RWPE2 (cell line): ENCODE data around the gene PSG4.
"Not testable (repeated sequence)": the region's sequence is repeated elsewhere in the genome, so short reads cannot be mapped to it uniquely, and the experiment has no call there.

Experiments used
- ATAC-seq: fragments of 200-7000 bp; cut with Tn5 transposase; 3 replicates; pipeline ENCODE4 v1.9.1; 2021; ENCODE audit warnings: low read depth
- DNase-seq: peaks from one replicate; pipeline ENCODE4 v3.0.0-alpha.2; 2020; ENCODE audit warnings: low spot score
- H3K27ac ChIP-seq: fragments of 450-650 bp; 2 replicates; pipeline ENCODE4 v1.5.1; 2017; ENCODE audit warnings: mild to moderate bottlenecking; ENCODE audit not compliant: poor library complexity, severe bottlenecking
- H3K27me3 ChIP-seq: fragments of 250-450 bp; sonication (Bioruptor Pico); 2 replicates; pipeline ENCODE4 v1.5.1; 2021; ENCODE audit warnings: mild to moderate bottlenecking, moderate library complexity; ENCODE audit not compliant: insufficient read depth, poor library complexity, severe bottlenecking
- H3K36me3 ChIP-seq: fragments of 250-450 bp; sonication (Bioruptor Pico); 2 replicates; pipeline ENCODE4 v1.5.1; 2020; ENCODE audit warnings: low read depth, mild to moderate bottlenecking, moderate library complexity
- H3K4me1 ChIP-seq: fragments of 250-450 bp; sonication (Bioruptor Pico); 2 replicates; pipeline ENCODE4 v1.5.1; 2021; ENCODE audit warnings: mild to moderate bottlenecking, moderate library complexity; ENCODE audit not compliant: insufficient read depth, poor library complexity, severe bottlenecking
- H3K4me3 ChIP-seq: fragments of 250-450 bp; sonication (Bioruptor Pico); 2 replicates; pipeline ENCODE4 v1.5.1; 2021; ENCODE audit warnings: mild to moderate bottlenecking, moderate library complexity; ENCODE audit not compliant: severe bottlenecking
- H3K9me3 ChIP-seq: fragments of 250-450 bp; sonication (Bioruptor Pico); 2 replicates; pipeline ENCODE4 v1.5.1; 2021; ENCODE audit warnings: mild to moderate bottlenecking, moderate library complexity; ENCODE audit not compliant: severe bottlenecking
- CTCF ChIP-seq: fragments of 450-650 bp; IDR thresholded peaks from one replicate; pipeline ENCODE4 v1.5.1; 2017; ENCODE audit warnings: mild to moderate bottlenecking, moderate library complexity; ENCODE audit not compliant: poor library complexity, severe bottlenecking

The PSG4 gene

DNA sequence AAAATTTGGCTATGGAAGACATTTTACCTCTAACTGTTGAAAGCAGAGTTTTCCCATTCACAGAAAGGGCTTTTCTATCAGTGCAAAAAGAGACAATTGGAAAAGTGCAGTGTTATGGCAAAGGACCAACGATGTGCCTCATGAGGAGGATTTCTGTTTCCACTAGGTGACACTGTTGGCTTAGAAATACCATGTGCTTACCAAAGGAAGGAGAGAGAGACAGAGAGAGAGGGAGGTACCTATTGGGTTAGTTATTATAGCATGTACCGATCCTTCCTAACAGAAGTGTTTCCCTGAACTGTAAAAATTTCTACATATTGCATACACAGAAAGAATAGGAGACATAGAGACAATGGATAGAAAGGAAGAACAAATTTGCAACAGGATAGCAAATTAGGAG lies 23.9 kb upstream of the PSG4 start:
- no peaks in the 10 kb centered on the region for H3K36me3 ChIP-seq
- H3K27me3 ChIP-seq = no peaks in the 10 kb centered on the region
- no peaks in the 10 kb centered on the region for H3K4me1 ChIP-seq
- DNase-seq (no peak), ATAC-seq (no peak)
- no peak overlapping the region for H3K4me3 ChIP-seq
- H3K27ac ChIP-seq = no peak overlapping the region
- H3K9me3 ChIP-seq = peaks cover 4% of the 10 kb centered on the region
- TF ChIP-seq CTCF = no peak

DNA sequence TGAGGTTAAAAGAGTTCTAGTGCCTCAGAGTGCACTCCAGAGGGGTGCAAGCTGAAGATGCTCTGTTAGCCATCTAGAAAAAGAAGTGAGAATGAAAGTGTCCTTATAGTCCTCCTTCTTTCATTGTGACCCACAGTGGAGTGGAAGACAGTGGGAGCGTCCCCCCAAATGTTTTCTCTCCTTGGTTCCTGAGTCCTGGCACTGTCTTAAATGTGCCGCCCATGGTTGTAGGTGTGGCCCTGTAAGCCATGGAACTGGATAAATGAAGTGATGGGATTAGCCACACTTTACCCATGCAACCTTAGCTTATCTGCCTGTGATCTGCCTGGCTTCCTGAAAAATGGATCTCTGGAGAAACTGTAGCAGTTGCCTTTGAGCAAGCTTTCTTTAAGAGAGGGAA lies 23.3 kb upstream of the PSG4 start:
- H3K4me3 ChIP-seq, H3K27me3 ChIP-seq, DNase-seq, ATAC-seq, H3K9me3 ChIP-seq, H3K4me1 ChIP-seq, H3K27ac ChIP-seq, H3K36me3 ChIP-seq: not testable (repeated sequence)

- not testable (repeated sequence) for H3K4me3 ChIP-seq, H3K27me3 ChIP-seq, H3K27ac ChIP-seq, H3K4me1 ChIP-seq, DNase-seq, H3K36me3 ChIP-seq, H3K9me3 ChIP-seq, ATAC-seq
Observed at GRCh38 chr19:43226986-43227385, 21.5 kb upstream of the PSG4 start.

DNA sequence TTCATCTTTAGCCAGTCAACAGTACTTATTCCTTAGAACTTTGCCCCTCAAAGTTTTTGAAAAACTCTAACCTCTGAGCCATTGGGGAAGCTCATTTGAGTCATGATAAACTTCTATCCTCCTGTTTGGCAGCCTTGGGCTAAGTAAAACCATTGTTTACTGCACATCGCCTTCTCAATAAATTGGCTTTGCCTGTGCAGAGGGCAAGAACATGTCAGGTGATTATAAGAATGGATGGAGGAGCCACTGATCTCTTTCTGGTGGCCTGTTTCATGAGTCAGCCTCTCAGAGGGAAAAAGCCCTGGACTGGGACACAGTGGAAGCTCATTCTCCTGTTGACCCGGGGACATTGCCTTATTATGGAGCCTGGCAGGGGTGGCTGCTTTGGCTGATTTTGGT lies 19.4 kb upstream of the PSG4 start:
- no peaks in the 10 kb centered on the region for H3K36me3 ChIP-seq
- H3K27ac ChIP-seq = no peak overlapping the region
- ATAC-seq = no peak
- no peak for TF ChIP-seq CTCF
- no peaks in the 10 kb centered on the region for H3K4me1 ChIP-seq
- DNase-seq = no peak
- no peaks in the 10 kb centered on the region for H3K27me3 ChIP-seq
- no peak overlapping the region for H3K4me3 ChIP-seq
- H3K9me3 ChIP-seq = peaks cover 4% of the 10 kb centered on the region

GRCh38 chr19:43224201-43224854 lies 18.9 kb upstream of the PSG4 start:
- not testable (repeated sequence) for H3K27ac ChIP-seq, DNase-seq, H3K27me3 ChIP-seq, ATAC-seq, H3K9me3 ChIP-seq, H3K36me3 ChIP-seq, H3K4me1 ChIP-seq, H3K4me3 ChIP-seq

GRCh38 chr19:43221891-43222290 lies 16.5 kb upstream of the PSG4 start:
- H3K27ac ChIP-seq, ATAC-seq, H3K4me1 ChIP-seq, H3K9me3 ChIP-seq, H3K36me3 ChIP-seq, DNase-seq, H3K27me3 ChIP-seq, H3K4me3 ChIP-seq: not testable (repeated sequence)

GRCh38 chr19:43219136-43219535 lies 13.7 kb upstream of the PSG4 start:
- H3K9me3 ChIP-seq, H3K27me3 ChIP-seq, ATAC-seq, DNase-seq, H3K4me3 ChIP-seq, H3K4me1 ChIP-seq, H3K36me3 ChIP-seq, H3K27ac ChIP-seq: not testable (repeated sequence)

DNA sequence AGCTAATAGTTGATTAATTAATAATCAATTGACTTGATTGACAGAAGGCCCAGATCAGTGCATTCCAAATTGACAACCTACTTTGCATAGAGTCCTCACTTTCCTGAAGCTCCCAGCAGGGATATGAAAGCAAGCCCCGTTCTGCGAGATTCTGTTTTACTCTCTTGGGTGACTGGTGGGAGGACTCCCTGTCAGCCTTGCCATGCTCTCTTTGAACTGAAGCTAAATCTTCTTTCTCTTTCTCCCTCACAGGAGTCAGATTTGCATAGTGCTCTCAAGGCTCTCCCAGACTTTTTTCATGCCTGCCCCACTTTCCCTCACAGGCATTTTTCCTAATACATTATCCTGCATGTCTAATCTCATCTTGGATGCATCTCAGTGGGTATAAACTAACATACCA lies 10.4 kb upstream of the PSG4 start:
- not testable (repeated sequence) for H3K27ac ChIP-seq

More for the DNA sequence above, 10.4 kb upstream of the PSG4 start:
- ATAC-seq, H3K4me1 ChIP-seq, DNase-seq, H3K36me3 ChIP-seq, H3K9me3 ChIP-seq, H3K4me3 ChIP-seq, H3K27me3 ChIP-seq: not testable (repeated sequence)
